ENCODE data around the gene CATSPER1. TPM values are rescaled to one million over a fixed set of nuclear protein-coding genes. Genes with fewer than 3 reads are reported as not detected.

Gene CATSPER1
- total RNA-seq, 1 donor from 2014 or later = not detected

- DNase-seq = peak; percentile 74
Observed at GRCh38 chr11:66002648-66003225, 23.5 kb downstream of the CATSPER1 start.

GRCh38 chr11:66001942-66002647, 24.2 kb downstream of the CATSPER1 start, which contains the start of the genes BANF1 and EIF1AD:
TSS of gene BANF1 (plus strand) at chr11:66002503. CDS start at chr11:66003251, 748 bp downstream.
TSS of gene EIF1AD (minus strand) at chr11:66002157. CDS start at chr11:66000389, 1,768 bp downstream.
- DNase-seq = peak; percentile 94

DNA sequence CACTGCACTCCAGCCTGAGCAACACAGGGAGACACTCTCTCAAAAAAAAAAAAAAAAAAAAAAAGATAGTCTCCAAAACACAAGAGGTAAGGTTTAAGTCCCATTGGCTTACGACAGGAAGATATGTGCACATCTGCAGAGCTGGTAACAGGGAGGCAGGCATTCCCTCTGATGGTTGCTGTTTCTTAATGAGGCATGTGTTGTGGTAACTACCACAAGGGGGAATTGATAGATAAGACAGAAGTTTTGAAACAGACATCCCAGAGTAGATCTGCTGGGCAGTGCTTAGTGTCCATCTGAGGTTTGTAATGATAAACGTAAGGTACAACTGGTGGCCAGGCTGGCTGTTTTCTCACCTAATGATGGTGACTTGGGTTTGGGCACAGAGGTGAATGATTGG, 29.0 kb downstream of the CATSPER1 start:
- DNase-seq = no peak

DNA sequence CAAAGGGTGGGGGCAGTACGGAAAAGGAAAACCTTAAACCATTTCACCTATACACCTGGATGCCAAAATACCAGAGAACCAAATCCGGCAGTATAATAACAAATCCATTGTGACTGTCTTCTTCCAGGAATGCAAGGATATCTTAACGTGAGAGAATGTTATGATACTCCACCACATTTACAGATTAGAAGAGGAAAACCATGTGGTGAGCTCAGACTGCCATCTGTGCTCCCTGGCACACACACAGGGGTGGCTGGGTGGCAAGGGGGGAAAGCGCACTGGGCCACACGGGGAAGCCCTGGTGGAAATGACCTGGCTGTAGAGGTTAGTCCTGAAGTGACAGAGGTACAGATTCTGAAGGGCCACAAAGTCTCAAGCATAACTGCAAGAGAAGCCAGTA, 34.2 kb downstream of the CATSPER1 start:
- DNase-seq = no peak

GRCh38 chr11:65988791-65989592, 37.3 kb downstream of the CATSPER1 start:
- peak; percentile 86 for DNase-seq

DNA sequence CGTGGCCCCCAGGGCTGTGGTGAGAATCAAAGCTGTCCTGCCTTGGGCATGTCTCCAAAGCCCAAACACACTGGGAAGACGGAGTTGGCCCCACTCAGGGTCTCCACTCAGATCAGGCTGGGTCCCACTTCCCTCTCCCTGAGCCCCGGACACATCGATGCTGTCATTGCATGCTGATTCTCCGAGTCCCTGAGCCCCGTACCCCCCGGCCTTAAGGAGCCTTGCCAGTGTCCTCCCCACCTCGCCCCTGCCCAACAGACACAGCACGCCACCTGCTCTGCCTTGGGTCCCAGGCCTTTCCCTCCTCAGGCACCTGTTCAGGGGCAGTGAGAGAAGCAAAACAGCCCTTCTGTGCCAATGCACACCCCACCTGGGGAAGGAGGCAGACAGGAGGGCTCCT, 38.9 kb downstream of the CATSPER1 start:
- DNase-seq = no peak

GRCh38 chr11:65983589-65983987, 42.7 kb downstream of the CATSPER1 start:
- no peak for DNase-seq

GRCh38 chr11:65982824-65983588, 43.3 kb downstream of the CATSPER1 start:
- DNase-seq = no peak

DNA sequence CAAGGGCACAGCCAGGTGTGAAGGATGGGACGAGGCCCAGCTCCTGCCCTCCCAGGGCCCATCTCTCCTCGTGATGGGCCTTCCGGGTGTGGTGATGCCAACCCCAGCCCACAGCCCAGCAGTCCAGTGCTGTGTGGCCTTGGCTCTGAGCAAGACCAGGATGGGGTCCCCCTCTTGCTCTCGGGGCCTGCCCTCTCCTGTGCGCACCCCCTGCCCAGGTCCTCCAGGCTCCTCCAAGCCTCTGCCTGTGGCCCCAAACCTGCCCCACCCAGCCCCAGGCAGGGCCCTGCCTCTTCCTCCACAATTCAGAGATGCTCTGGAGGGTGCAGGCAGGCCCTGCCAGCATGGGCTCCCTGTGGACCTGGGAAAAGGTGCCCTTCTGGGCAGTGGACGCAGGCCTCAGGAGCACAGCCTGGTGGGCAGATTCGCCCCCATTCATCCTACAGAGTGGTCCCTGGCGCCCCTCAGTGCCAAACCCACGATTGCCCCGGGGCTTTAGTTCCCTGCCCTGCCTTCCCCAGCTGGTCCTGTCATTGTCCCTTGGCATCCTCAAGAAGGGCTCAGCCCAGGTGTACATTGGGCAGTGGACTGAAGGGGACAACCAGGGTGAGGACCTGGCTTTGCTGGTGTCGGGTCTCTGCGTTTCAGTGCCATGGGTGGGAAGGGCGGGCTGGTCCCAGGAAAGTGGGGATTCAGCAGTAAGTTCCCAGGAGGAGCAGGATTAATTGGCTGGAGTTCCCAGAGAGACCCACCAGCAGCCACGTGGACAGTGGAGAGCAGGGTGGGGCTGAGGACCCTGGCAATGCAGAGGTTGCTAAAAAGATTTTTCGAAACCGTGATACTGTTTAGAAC, 44.1 kb downstream of the CATSPER1 start:
- DNase-seq = no peak

- no peak for DNase-seq
Observed at GRCh38 chr11:65981101-65981740, 45.1 kb downstream of the CATSPER1 start.

GRCh38 chr11:65979261-65979759, 47.0 kb downstream of the CATSPER1 start:
- DNase-seq = no peak

DNA sequence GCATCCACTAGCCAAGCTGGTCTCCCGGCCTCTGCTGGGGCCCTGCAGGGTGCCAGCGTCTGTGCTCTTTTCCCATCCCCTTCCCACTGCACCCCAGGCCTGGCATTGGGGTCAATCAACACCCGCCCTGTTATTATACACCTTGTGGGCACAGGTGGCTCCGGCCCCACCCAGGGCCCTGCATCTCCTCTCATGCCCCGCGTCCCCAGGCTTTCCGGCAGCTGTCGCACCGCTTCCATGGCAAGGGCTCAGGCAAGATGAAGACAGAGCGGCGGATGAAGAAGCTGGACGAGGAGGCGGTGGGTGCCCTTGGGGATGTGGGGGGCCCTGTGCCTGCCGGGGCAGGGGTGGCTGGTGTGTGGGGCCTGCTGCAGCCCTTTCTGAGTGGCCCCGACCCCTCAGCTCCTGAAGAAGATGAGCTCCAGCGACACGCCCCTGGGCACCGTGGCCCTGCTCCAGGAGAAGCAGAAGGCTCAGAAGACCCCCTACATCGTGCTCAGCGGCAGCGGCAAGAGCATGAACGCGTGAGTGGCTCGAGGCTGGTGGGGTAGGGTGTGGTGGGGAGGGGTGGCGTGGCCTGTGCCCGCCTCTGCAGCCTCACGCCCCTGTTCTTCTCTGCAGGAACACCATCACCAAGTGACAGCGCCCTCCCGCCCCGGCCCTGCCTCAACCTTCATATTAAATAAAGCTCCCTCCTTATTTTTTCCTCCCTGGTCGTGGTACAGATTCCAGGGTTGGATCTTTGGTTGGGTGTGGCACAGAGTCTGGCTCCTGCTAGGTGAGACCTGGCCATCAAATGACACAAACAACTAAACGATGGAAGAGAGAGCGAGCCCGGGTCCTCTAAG, 47.7 kb downstream of the CATSPER1 start:
- DNase-seq = no peak

DNA sequence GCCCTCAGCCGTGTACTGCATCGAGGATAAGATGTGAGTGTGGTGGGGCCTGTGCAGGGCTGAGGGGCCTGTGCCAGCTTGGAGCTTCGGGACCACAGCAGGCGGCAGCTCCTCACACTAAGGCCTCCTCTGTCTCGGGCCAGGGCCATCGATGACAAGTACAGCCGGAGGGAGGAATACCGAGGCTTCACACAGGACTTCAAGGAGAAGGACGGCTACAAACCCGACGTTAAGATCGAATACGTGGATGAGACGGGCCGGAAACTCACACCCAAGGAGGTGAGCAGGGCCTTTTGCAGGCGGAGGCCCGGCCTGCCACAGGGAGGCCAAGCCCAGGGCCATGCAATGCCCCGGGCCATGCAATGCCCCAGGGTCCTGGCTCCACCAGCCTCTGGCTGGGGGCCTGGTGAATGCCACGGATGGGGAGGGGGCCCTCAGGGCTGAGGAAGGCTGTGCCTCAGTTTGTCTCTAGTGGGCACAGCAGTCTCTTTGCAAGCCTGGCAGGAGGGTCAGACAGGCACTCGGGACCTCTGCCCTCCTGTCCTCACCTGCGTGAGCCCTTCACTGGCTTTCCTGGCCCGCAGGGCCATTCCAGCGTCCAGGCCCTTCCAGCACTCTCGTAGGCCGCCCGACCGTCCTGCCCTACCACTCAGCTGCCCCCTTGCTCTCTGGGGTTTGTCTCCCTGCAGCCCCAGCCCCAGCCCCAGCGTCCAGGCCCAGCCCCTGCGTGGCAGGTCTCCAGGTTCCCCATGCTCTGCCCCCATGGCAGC, 48.5 kb downstream of the CATSPER1 start:
- DNase-seq = no peak

DNA sequence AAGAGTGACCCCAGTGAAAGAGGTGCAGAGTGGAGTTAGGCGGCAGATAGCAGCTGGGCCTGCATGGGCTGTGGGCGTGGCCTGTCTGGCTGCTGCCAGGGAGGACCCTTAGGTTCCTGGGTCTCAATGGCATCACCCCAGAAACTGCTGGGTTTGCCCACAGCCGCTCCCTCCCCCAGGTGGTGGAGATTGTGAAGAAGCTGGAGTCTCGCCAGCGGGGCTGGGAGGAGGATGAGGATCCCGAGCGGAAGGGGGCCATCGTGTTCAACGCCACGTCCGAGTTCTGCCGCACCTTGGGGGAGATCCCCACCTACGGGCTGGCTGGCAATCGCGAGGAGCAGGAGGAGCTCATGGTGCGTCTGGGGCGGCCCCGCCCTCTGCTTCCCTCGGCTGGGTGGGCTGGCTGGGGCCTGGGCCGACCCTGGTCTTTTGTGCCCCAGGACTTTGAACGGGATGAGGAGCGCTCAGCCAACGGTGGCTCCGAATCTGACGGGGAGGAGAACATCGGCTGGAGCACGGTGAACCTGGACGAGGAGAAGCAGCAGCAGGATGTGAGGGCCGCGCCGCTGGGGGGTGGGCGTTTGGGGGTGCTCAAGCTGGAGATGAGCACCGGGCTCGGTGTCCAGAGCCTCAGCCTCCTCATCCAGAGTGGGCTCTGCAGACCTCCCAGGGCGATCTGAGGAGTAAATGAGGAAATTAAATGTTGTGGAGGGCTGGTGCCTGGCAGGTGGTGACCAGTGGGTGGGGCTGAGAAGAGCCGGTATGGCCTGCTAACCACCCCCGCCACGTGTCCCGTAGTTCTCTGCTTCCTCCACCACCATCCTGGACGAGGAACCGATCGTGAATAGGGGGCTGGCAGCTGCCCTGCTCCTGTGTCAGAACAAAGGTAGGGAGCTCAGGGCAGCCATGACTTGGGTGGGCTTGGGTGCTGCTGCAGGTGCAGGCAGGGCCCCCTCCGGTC, 49.8 kb downstream of the CATSPER1 start:
- no peak for DNase-seq

- no peak for DNase-seq
Observed at GRCh38 chr11:65975771-65976170, 50.5 kb downstream of the CATSPER1 start.

DNA sequence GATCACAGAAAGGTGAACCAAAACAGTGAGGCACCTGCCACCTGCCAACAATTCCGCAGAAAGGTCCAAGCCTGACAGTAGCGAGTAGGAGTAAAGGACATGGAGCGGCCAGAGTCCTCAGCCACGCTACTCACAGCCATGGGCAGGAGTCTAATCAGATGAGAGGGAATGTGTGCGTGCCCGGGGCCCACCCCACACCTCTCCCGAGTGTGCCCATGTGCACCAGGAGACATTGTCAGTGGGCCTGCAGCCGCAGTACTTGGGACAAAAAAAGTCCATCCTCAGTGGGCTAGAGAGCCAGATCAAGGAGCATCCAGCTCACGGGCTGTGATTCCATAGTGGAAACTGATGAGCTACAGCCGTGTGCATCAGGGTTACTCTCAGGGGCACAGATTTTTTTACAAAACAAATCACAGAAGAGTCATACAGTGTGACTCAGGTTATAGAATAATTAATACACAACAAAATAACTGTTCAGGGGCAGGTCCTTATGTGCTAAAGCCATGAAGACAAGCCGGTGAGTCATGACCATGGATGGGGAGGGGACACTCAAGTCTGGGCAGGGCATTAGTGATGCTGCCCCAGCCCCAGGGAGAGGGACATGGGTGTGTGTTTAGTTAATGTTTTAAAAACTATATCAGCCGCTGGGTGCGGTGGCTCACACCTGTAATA, 52.7 kb downstream of the CATSPER1 start:
- DNase-seq = no peak

DNA sequence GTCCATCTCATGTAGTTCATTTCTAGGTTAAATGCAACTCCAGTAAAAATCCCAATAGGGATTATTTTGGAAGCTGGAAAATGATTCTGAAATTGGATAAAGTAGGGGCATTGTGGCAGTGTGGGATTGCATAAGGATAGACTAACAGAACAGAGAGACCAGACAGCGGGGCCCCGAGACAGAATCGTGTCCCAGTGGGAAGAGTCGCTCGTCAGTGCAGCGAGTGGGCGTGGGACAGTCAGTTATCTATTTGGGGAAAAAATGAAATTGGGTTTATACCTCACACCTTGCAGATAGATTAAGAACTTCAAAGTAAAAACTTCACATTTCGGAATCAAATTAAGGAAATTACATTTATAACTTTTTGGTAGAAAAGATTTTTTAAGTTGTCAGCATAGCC, 54.2 kb downstream of the CATSPER1 start:
- DNase-seq = no peak
